K562 (cell line): Measurements from ENCODE around the gene SDC1. TPM values are rescaled to one million over a fixed set of nuclear protein-coding genes. Genes with fewer than 3 reads are reported as not detected.
"Not testable (repeated sequence)": the region's sequence is repeated elsewhere in the genome, so short reads cannot be mapped to it uniquely, and the experiment has no call there.

Experiments used
- ATAC-seq: fragments of 200-7000 bp; cut with Tn5 transposase; 3 replicates; pipeline ENCODE4 v1.9.1; 2020; ENCODE audit warnings: moderate library complexity
- BruUV-seq: library from RNA; stranded (reverse); fragments of 400-500 nt; replicated peaks from 2 replicates; lab custom pipeline; 2021; lab: Mats Ljungman, UMichigan
- CTCF ChIA-PET: fragments of 300-600 bp; formaldehyde crosslinking; extraction: SDS; loops from one replicate; lab custom pipeline; 2021; ENCODE audit warnings: low intra/inter-chr PET ratio; lab: Yijun Ruan, JAX
- POLR2A ChIA-PET: fragments of 300-600, 350-650 bp; sonication (Branson Sonifier 250); formaldehyde crosslinking; extraction: SDS; loops from one replicate; lab custom pipeline; 2021; ENCODE audit warnings: antibody characterized with exemption, inconsistent platforms; lab: Yijun Ruan, JAX
- DNase-seq, 4 experiments: peaks; one replicate each; pipeline versions ENCODE4 v3.0.0 to v3.0.0-alpha.2; 2011 to 2018; ENCODE audit warnings: low spot score in 3 of 4, mixed read lengths in 3 of 4; ENCODE audit errors: extremely low read depth in 1 of 4
- FAIRE-seq: peaks from 2 replicates; lab custom pipeline; 2011; peaks lifted over from hg19 to GRCh38; lab: Jason Lieb, UNC
- H2AFZ ChIP-seq: 2 replicates; pipeline ENCODE4 v1.6.0; 2011; ENCODE audit warnings: low read depth, low read length, control low read depth, inconsistent platforms
- H3K27ac ChIP-seq: fragments of 200-600 bp; 3 replicates; pipeline ENCODE4 v1.8.0; 2011; ENCODE audit warnings: low read depth, mild to moderate bottlenecking, control low read depth, inconsistent platforms, low read length, moderate library complexity, mixed read lengths; ENCODE audit errors: extremely low read depth
- H3K27me3 ChIP-seq, 2 experiments: fragments of 300-600 bp in 1 of 2; 2 replicates in 1 of 2; 3 replicates in 1 of 2; pipeline versions ENCODE4 v1.6.0 to v1.8.0; 2011; ENCODE audit warnings: inconsistent platforms in 2 of 2, low read length in 2 of 2, mild to moderate bottlenecking in 1 of 2, mixed read lengths in 1 of 2, moderate library complexity in 1 of 2; ENCODE audit not compliant: control insufficient read depth in 2 of 2, insufficient read depth in 2 of 2
- H3K36me3 ChIP-seq: fragments of 300-600 bp; 3 replicates; pipeline ENCODE4 v1.8.0; 2011; ENCODE audit warnings: mild to moderate bottlenecking, low read length, inconsistent platforms; ENCODE audit not compliant: control insufficient read depth, insufficient read depth
- H3K4me1 ChIP-seq, 2 experiments: fragments of 200-600 bp in 1 of 2; replicated peaks in 1 of 2; 2 replicates in 1 of 2; 3 replicates in 1 of 2; pipeline versions ENCODE4 v1.5.1 to v1.8.0; 2011; ENCODE audit warnings: inconsistent platforms in 2 of 2, low read length in 2 of 2, mild to moderate bottlenecking in 1 of 2, mixed read lengths in 1 of 2, moderate library complexity in 1 of 2; ENCODE audit not compliant: control insufficient read depth in 2 of 2, insufficient read depth in 2 of 2
- H3K4me2 ChIP-seq: 2 replicates; pipeline ENCODE4 v1.6.1; 2011; ENCODE audit warnings: low read length, control low read depth, inconsistent platforms, mixed read lengths; ENCODE audit not compliant: insufficient read depth
- H3K4me3 ChIP-seq: fragments of 200-600 bp; sonication (generic), shearing (Covaris generic); 2 replicates; pipeline ENCODE4 v1.5.1; 2016; ENCODE audit warnings: control low read depth, inconsistent platforms
- H3K79me2 ChIP-seq: fragments of 200-600 bp; 3 replicates; pipeline ENCODE4 v1.8.0; 2011; ENCODE audit warnings: low read length, inconsistent platforms; ENCODE audit not compliant: control insufficient read depth, insufficient read depth
- H3K9ac ChIP-seq, 2 experiments: 2 replicates each; pipeline versions ENCODE4 v1.6.0 to v1.6.1; 2011; ENCODE audit warnings: low read depth in 2 of 2, low read length in 2 of 2, control low read depth in 1 of 2, inconsistent platforms in 1 of 2, mild to moderate bottlenecking in 1 of 2, mixed read lengths in 1 of 2; ENCODE audit not compliant: insufficient read depth in 1 of 2
- H3K9me1 ChIP-seq: one replicate; pipeline ENCODE4 v1.6.0; 2011; ENCODE audit warnings: inconsistent platforms, mild to moderate bottlenecking, low read length, moderate library complexity; ENCODE audit not compliant: control insufficient read depth, insufficient read depth
- H3K9me3 ChIP-seq: replicated peaks from 2 replicates; pipeline ENCODE4 v1.5.1; 2011; ENCODE audit warnings: low read depth, low read length, inconsistent platforms; ENCODE audit not compliant: control insufficient read depth, insufficient read depth
- H4K20me1 ChIP-seq: replicated peaks from 2 replicates; pipeline ENCODE4 v1.6.1; 2011; ENCODE audit warnings: low read length, inconsistent platforms, mixed read lengths; ENCODE audit not compliant: control insufficient read depth, insufficient read depth
- FOSL1 ChIP-seq: fragments of 200-800 bp; sonication (Bioruptor generic); conservative IDR thresholded peaks from 2 replicates; pipeline ENCODE4 v1.6.1; 2016; ENCODE audit warnings: missing genetic modification characterization, missing compliant biosample characterization
- SMARCB1 ChIP-seq: IDR thresholded peaks from 2 replicates; pipeline ENCODE4 v1.6.1; 2011; ENCODE audit warnings: improper control_type of control experiment, low read depth; ENCODE audit not compliant: insufficient read length
- TRIM24 ChIP-seq, 2 experiments: fragments of 450-650 bp; IDR thresholded peaks; 2 replicates each; pipeline ENCODE4 v1.6.1; 2016
- ZBTB43 ChIP-seq: sonication (generic); formaldehyde crosslinking; IDR thresholded peaks from 2 replicates; pipeline ENCODE4 v1.8.0; 2023; ENCODE audit warnings: mild to moderate bottlenecking, missing genetic modification reagents
- WGBS: fragments of 100-300 bp; shearing (Covaris generic); methylation state at CpG from one replicate; pipeline ENCODE4 v1.1.6; 2016; ENCODE audit warnings: low coverage, mixed read lengths; ENCODE audit not compliant: insufficient coverage; ENCODE audit errors: missing lambda C conversion rate; 5-methylcytosine and 5-hydroxymethylcytosine counted together
- in situ Hi-C: fragments of 300-500 bp; cut with MboI; formaldehyde crosslinking; loops from 4 replicates; pipeline ENCODE4 v1.15.0; 2018; ENCODE audit warnings: inconsistent platforms, mixed read lengths
- intact Hi-C: fragments of 100-400 bp; cut with micrococcal nuclease; formaldehyde crosslinking; loops from 2 replicates; pipeline ENCODE4 v1.14.2; 2022
- polyA plus RNA-seq, 8 experiments: library from polyadenylated mRNA; depleted of rRNA in 4 of 8; stranded (reverse) in 5 of 8; unstranded in 3 of 8; fragments of >200 nt; fragmentation: Nextera tagmentation in 2 of 8; fragmentation: Illumina TruSeq in 1 of 8; extraction: Ambion mirVana in 2 of 8; extraction: Trizol in 1 of 8; gene quantifications; 2 replicates each; pipeline versions ENCODE4 v1.2.1 to v1.2.3, GENCODE V29; 2011 to 2014; ENCODE audit warnings: inconsistent platforms in 1 of 8, missing spikeins in 1 of 8
- total RNA-seq, 7 experiments: library from RNA; depleted of rRNA in 6 of 7; stranded (reverse); fragments of >200 nt in 6 of 7; fragmentation: Illumina TruSeq in 2 of 7; extraction: Trizol in 2 of 7; gene quantifications; 2 replicates each; pipeline versions ENCODE4 v1.2.1 to v1.2.3, GENCODE V29; 2011 to 2021; ENCODE audit warnings: low replicate concordance in 1 of 7
- TF ChIP-seq, protein P1 (sequence below), 3 experiments: IDR thresholded peaks in 2 of 3; conservative IDR thresholded peaks in 1 of 3; 2 replicates each; pipeline ENCODE4 v1.5.1; 2011 to 2012; ENCODE audit warnings: low read length in 3 of 3, mild to moderate bottlenecking in 3 of 3, control low read depth in 2 of 3, improper control_type of control experiment in 1 of 3, inconsistent platforms in 1 of 3, low read depth in 1 of 3, mixed read lengths in 1 of 3, moderate library complexity in 1 of 3; ENCODE audit not compliant: insufficient read depth in 2 of 3

The SDC1 gene
- total and polyA plus RNA-seq, 9 of the 15 experiments (the other 6 are each of a cell fraction or from before 2014, with no cell fraction given): 0.06 to 2.7 (median 0.49) TPM

GRCh38 chr2:20241973-20242726, 17.2 kb upstream of the SDC1 start (continued):
- TF ChIP-seq ZBTB43 (CRISPR knock-in tag) (no peak), FOSL1 (tag) (no peak), SMARCB1 (no peak), TRIM24 (IDR thresholded peaks at IDR 0.05) (no peak)
- TF ChIP-seq, protein P1, sequence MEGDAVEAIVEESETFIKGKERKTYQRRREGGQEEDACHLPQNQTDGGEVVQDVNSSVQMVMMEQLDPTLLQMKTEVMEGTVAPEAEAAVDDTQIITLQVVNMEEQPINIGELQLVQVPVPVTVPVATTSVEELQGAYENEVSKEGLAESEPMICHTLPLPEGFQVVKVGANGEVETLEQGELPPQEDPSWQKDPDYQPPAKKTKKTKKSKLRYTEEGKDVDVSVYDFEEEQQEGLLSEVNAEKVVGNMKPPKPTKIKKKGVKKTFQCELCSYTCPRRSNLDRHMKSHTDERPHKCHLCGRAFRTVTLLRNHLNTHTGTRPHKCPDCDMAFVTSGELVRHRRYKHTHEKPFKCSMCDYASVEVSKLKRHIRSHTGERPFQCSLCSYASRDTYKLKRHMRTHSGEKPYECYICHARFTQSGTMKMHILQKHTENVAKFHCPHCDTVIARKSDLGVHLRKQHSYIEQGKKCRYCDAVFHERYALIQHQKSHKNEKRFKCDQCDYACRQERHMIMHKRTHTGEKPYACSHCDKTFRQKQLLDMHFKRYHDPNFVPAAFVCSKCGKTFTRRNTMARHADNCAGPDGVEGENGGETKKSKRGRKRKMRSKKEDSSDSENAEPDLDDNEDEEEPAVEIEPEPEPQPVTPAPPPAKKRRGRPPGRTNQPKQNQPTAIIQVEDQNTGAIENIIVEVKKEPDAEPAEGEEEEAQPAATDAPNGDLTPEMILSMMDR (IDR thresholded peaks at IDR 0.05 in 2 of 3, conservative IDR thresholded peaks at IDR 0.05 in 1 of 3; ENCODE audit: insufficient read depth in 2 of 3, low read depth in 1 of 3, low read length in 3 of 3): peak; percentile 66 to 83 (median 76)
- TF ChIP-seq, all 486 proteins: peak for 21

DNA sequence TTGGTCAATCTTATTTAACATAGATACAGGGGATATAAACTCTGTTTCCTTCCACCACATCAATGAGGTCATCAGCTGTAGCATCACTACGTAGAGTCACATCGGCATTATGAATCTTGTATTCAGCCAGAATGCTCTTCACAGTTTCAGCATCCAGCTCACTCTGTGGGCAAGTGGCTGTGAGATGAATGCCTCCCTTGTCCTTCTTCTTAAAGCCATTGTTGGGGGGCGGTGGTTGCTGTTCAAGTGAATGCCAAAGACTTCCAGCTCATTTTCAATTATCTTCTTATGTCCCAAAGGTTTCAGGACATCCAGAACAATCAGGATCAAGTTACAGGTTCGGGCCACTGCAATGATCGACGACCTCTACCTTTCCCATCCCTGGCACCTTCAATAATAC, 15.4 kb upstream of the SDC1 start:
- H3K9ac ChIP-seq, DNase-seq, H3K27ac ChIP-seq, H3K4me3 ChIP-seq, H3K4me1 ChIP-seq, FAIRE-seq, H3K4me2 ChIP-seq, H4K20me1 ChIP-seq, H2AFZ ChIP-seq, ATAC-seq, H3K36me3 ChIP-seq, in situ Hi-C loops, H3K9me3 ChIP-seq, H3K9me1 ChIP-seq, CTCF ChIA-PET, BruUV-seq, H3K79me2 ChIP-seq: not testable (repeated sequence)
- H3K27me3 ChIP-seq: peaks cover 7 to 14% of the 10 kb centered on the region in 2 experiments; a peak in 4 of 5 replicates
- POLR2A ChIA-PET: interaction anchor here (0.7 kb wide), 1 partner anchor 431 kb away, joined by 3 read pairs; no protein-coding TSS in a partner anchor
- WGBS: 8% methylated on average over 6 of the region's 6 CpGs
- intact Hi-C loops: loop anchor here (5.0 kb wide), 1 partner anchor 182 kb away; no protein-coding TSS in a partner anchor
